ENCODE results near the gene AGAP1. TPM values are rescaled to one million over a fixed set of nuclear protein-coding genes. Genes with fewer than 3 reads are reported as not detected.

AGAP1 gene
- polyA plus RNA-seq, 2 of the 4 experiments (the other 2 are of a cell fraction) = 20.2 to 21.9 TPM

DNA sequence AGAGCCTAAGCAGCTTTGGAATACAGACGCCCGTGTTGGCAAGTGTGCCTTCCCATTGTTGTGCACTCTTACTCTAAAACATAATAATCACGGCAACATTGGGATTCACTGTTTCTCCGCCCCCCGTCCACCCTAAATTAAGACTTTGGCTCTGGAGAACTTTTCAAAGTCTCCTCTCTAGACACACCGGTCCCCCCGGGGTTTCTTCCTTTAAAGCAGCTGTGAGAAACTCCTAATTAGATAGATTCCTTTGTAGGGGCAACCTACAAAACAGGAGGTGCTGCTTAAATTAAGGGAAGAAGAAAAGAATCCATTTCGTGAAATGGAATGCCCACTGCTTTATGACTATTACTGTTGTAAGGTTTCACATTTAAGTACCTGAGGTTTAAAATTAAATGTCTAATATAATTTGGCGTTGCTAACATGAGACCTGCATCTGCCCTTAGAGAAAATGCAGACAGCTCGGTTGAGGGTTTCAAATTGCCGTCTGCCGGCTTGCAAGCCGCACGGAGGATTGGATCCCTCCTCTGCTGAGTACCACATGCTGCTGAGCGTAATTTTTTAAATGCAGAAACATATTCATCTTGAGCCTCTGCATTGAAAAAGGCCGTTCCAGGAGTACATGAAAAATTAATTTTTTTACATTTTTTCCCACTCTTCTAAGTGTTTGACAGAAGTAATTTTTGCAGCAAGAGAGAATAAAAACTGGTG, 441.1 kb downstream of the AGAP1 start:
- FAIRE-seq (no peak), DNase-seq (ENCODE audit: low read depth in 1 of 2, low spot score in 1 of 2) (no peak), ATAC-seq (no peak)
- Histone ChIP-seq H3K4me2 (no peak overlapping the region), H3K4me1 (no peaks in the 10 kb centered on the region; the same call in 2 of the 3 replicates), H3K4me3 (no peak overlapping the region), H3K27ac (no peak overlapping the region), H3K9me3 (no peaks in the 10 kb centered on the region)
- no peak for TF ChIP-seq HEYL (CRISPR knock-in tag; IDR thresholded peaks at IDR 0.05)
- TF ChIP-seq ZSCAN20 (CRISPR knock-in tag; IDR thresholded peaks at IDR 0.05) = no peak
- no peak for TF ChIP-seq RNF2 (IDR thresholded peaks at IDR 0.05; ENCODE audit: borderline replicate concordance, low read depth)
- no peak for TF ChIP-seq MYC (IDR thresholded peaks at IDR 0.05; ENCODE audit: borderline replicate concordance, low read length)
- TF ChIP-seq BHLHE40 (IDR thresholded peaks at IDR 0.05; ENCODE audit: low read depth, low read length) = no peak
- no peak for TF ChIP-seq FOSL2 (IDR thresholded peaks at IDR 0.05)
- no peak for TF ChIP-seq FOSL2 (CRISPR knock-in tag; IDR thresholded peaks at IDR 0.05)
- no peak for TF ChIP-seq NPAS2 (CRISPR knock-in tag; IDR thresholded peaks at IDR 0.05; ENCODE audit: borderline replicate concordance)
- no peak for TF ChIP-seq TP53 (CRISPR knock-in tag; IDR thresholded peaks at IDR 0.05)
- ChIA-PET CTCF (interaction anchor here (1.0 kb wide), 1 partner anchor 11 kb away, joined by 3 read pairs; no protein-coding TSS in a partner anchor), POLR2A (no interaction called here)
- WGBS (ENCODE audit: missing lambda C conversion rate) = 93% methylated on average over 16 of the region's 16 CpGs

DNA sequence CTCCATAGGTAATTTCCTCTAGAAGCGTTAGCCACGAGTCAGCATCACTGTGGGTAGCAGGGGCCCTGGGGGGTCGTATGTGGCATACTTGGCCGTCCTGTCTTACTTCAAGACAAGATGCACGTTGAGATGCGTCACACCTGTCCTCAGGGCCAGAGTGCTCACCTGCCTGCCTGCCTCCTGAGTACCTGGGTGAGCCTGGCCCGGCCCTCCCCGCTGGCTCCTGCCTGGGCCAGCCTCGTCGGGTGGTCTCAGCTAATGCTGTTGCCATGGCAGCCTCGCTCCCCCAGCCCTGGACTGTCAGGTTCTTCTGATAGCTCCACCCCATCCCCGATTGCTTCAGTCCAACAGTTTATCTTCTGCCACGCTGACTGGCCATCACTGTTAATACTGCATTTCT, 441.9 kb downstream of the AGAP1 start:
- POLR2A ChIA-PET = no interaction called here
- Histone ChIP-seq H3K4me1 (peaks cover 6% of the 10 kb centered on the region; the same call in 1 of the 3 replicates), H3K4me3 (no peak overlapping the region), H3K27ac (no peak overlapping the region), H3K9me3 (no peaks in the 10 kb centered on the region), H3K4me2 (no peak overlapping the region)
- 90% methylated on average over 13 of the region's 13 CpGs for WGBS (ENCODE audit: missing lambda C conversion rate)
- CTCF ChIA-PET = interaction anchor here (1.0 to 1.5 kb wide), 2 partner anchors 10 to 13 kb away, joined by 3 to 4 read pairs; no protein-coding TSS in a partner anchor
- FAIRE-seq = no peak
- TF ChIP-seq, protein P1, sequence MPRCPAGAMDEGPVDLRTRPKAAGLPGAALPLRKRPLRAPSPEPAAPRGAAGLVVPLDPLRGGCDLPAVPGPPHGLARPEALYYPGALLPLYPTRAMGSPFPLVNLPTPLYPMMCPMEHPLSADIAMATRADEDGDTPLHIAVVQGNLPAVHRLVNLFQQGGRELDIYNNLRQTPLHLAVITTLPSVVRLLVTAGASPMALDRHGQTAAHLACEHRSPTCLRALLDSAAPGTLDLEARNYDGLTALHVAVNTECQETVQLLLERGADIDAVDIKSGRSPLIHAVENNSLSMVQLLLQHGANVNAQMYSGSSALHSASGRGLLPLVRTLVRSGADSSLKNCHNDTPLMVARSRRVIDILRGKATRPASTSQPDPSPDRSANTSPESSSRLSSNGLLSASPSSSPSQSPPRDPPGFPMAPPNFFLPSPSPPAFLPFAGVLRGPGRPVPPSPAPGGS (IDR thresholded peaks at IDR 0.05) = no peak
- no peak for TF ChIP-seq BHLHE40 (IDR thresholded peaks at IDR 0.05; ENCODE audit: low read depth, low read length)
- no peak for TF ChIP-seq RFX5 (IDR thresholded peaks at IDR 0.05)
- TF ChIP-seq CBX2 (IDR thresholded peaks at IDR 0.05; ENCODE audit: borderline replicate concordance, low read depth) = no peak
- TF ChIP-seq CBX8 (IDR thresholded peaks at IDR 0.05) = no peak
- TF ChIP-seq TP53 (CRISPR knock-in tag; IDR thresholded peaks at IDR 0.05) = no peak
- TF ChIP-seq NR3C1 (IDR thresholded peaks at IDR 0.05) = no peak
- TF ChIP-seq RCOR1 (IDR thresholded peaks at IDR 0.05; ENCODE audit: low read depth, low read length) = no peak
- TF ChIP-seq, protein P2, sequence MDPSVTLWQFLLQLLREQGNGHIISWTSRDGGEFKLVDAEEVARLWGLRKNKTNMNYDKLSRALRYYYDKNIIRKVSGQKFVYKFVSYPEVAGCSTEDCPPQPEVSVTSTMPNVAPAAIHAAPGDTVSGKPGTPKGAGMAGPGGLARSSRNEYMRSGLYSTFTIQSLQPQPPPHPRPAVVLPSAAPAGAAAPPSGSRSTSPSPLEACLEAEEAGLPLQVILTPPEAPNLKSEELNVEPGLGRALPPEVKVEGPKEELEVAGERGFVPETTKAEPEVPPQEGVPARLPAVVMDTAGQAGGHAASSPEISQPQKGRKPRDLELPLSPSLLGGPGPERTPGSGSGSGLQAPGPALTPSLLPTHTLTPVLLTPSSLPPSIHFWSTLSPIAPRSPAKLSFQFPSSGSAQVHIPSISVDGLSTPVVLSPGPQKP (IDR thresholded peaks at IDR 0.05; ENCODE audit: low read depth, low read length) = no peak
- TF ChIP-seq, protein P3, sequence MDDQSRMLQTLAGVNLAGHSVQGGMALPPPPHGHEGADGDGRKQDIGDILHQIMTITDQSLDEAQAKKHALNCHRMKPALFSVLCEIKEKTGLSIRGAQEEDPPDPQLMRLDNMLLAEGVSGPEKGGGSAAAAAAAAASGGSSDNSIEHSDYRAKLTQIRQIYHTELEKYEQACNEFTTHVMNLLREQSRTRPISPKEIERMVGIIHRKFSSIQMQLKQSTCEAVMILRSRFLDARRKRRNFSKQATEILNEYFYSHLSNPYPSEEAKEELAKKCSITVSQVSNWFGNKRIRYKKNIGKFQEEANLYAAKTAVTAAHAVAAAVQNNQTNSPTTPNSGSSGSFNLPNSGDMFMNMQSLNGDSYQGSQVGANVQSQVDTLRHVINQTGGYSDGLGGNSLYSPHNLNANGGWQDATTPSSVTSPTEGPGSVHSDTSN (IDR thresholded peaks at IDR 0.05) = no peak
- TF ChIP-seq, protein P4, sequence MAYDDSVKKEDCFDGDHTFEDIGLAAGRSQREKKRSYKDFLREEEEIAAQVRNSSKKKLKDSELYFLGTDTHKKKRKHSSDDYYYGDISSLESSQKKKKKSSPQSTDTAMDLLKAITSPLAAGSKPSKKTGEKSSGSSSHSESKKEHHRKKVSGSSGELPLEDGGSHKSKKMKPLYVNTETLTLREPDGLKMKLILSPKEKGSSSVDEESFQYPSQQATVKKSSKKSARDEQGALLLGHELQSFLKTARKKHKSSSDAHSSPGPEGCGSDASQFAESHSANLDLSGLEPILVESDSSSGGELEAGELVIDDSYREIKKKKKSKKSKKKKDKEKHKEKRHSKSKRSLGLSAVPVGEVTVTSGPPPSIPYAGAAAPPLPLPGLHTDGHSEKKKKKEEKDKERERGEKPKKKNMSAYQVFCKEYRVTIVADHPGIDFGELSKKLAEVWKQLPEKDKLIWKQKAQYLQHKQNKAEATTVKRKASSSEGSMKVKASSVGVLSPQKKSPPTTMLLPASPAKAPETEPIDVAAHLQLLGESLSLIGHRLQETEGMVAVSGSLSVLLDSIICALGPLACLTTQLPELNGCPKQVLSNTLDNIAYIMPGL (CRISPR knock-in tag; IDR thresholded peaks at IDR 0.05; ENCODE audit: borderline replicate concordance) = no peak
- TF ChIP-seq MAFK (IDR thresholded peaks at IDR 0.05; ENCODE audit: partially characterized antibody) = no peak
- TF ChIP-seq CHD2 (IDR thresholded peaks at IDR 0.05; ENCODE audit: low read length, partially characterized antibody) = no peak
- TF ChIP-seq SREBF2 (IDR thresholded peaks at IDR 0.05) = no peak
- no peak for TF ChIP-seq JUN (IDR thresholded peaks at IDR 0.05)
- ATAC-seq = no peak
- DNase-seq (ENCODE audit: low read depth in 1 of 2, low spot score in 1 of 2) = no peak

All from A549 (cell line).